Epithelial cell of esophagus (primary cell): ENCODE data around the gene WSCD2.

Source experiments
- DNase-seq: peaks from one replicate; pipeline ENCODE4 v3.0.0; 2010; ENCODE audit warnings: low read depth
- H3K4me3 ChIP-seq: 2 replicates; pipeline ENCODE4 v1.5.1; 2011; ENCODE audit warnings: mild to moderate bottlenecking, low read length, control low read depth
- TF ChIP-seq, protein P1 (sequence below): IDR thresholded peaks from 2 replicates; pipeline ENCODE4 v1.5.1; 2011; ENCODE audit warnings: low read depth, mild to moderate bottlenecking, low read length, control low read depth, inconsistent platforms; ENCODE audit not compliant: insufficient read depth; ENCODE audit errors: missing control alignments

The WSCD2 gene

DNA sequence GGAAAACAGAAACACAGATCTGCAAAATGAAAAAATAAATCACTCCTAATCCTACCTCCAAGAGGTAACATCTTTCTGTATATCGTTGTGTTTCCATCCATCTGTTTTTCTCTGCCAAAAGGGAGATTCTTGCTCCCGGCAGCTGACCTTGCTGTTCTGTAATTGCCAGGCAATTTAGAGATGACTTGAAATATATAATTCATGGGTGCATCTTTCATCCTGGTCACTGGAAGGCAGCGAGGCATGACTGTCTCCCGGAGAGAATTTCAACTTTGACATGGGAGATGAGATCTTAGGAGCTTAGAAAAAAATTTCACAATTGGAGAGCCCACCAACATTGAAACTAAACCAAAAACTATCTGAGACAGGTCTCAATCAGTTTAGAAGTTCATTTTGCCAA is 53.0 kb downstream of the WSCD2 start:
- no peak overlapping the region for H3K4me3 ChIP-seq
- no peak for DNase-seq
- TF ChIP-seq, protein P1, sequence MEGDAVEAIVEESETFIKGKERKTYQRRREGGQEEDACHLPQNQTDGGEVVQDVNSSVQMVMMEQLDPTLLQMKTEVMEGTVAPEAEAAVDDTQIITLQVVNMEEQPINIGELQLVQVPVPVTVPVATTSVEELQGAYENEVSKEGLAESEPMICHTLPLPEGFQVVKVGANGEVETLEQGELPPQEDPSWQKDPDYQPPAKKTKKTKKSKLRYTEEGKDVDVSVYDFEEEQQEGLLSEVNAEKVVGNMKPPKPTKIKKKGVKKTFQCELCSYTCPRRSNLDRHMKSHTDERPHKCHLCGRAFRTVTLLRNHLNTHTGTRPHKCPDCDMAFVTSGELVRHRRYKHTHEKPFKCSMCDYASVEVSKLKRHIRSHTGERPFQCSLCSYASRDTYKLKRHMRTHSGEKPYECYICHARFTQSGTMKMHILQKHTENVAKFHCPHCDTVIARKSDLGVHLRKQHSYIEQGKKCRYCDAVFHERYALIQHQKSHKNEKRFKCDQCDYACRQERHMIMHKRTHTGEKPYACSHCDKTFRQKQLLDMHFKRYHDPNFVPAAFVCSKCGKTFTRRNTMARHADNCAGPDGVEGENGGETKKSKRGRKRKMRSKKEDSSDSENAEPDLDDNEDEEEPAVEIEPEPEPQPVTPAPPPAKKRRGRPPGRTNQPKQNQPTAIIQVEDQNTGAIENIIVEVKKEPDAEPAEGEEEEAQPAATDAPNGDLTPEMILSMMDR: no peak

DNA sequence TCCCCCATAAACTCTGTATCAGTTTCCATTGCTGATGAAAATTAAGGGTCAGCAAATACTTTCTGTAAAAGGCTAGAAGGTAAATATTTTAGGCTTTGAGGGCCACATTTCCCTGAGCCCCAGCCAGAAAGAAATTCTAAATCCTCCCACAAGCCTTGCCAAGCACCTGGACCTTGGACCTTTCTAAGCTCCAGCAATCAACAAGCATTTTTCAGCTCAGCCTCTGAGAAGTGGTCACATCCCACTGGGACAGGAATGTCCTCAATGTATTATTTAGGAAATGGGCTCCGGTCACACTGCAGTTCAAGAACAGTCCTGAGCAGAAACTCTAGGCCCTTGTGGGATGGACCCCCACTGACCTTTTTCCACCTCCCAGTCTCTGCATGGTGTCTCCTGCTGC is 55.9 kb downstream of the WSCD2 start:
- TF ChIP-seq, protein P1: no peak
- H3K4me3 ChIP-seq: no peak overlapping the region
- DNase-seq: no peak

DNA sequence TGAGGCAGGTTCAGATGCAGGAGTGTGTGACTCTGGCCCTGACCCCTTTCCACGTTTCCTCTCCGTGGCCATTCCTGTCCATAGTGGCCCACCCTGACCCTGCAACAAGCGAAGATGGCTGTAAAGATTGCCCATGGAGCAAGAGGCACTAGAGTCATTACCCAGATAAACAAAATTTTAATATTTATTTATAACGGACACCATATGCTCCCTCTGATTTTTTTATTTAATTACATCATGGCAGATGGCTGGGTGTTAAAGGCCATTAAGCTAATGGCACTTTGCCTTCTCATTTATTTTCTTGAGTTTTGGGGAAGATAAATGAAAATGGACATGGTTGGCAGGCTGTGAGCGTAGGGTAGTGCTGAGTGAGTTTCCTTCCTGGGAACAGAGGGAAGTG is 58.7 kb downstream of the WSCD2 start:
- no peak overlapping the region for H3K4me3 ChIP-seq
- TF ChIP-seq, protein P1: no peak
- DNase-seq: no peak

DNA sequence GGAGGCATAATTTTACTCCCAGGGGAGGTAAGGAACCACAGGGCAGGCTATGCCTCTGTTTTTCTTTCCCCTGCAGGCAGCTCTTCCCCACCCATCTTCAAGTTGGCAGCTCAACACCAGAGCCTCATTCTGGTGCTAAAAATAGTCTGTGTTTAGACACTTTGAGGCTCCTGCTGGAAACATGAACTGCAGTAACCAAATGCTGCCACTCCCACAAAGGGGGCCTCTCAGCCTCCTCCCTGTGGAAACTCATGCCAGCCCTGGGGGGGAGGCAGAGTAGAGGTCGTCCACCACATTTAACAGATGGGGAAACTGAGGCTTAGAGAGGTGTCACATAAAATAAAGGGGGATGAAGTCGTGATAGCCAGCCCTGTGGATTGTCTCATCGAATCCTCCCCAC is 61.4 kb downstream of the WSCD2 start:
- DNase-seq: no peak
- no peak overlapping the region for H3K4me3 ChIP-seq
- TF ChIP-seq, protein P1: no peak

DNA sequence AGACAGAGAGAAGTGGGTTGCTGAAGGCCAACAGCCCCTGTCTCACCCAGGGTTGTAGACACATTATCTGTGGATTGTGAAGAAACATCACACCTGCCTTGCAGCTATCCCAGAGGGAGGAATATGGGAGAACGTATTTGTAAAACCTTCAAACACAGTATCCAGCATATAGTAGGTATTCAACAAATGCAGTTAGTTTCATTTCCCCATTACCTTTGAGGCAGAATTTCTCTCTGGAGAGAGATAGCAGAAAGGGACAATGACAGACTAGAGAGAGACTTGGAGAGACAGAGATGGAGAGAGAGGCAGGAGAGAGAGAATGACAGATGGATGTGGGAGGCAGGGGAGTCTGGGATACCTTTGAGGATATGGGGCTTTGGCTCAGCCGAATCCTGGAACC is 62.0 kb downstream of the WSCD2 start:
- DNase-seq: no peak
- H3K4me3 ChIP-seq: no peak overlapping the region
- TF ChIP-seq, protein P1: no peak

DNA sequence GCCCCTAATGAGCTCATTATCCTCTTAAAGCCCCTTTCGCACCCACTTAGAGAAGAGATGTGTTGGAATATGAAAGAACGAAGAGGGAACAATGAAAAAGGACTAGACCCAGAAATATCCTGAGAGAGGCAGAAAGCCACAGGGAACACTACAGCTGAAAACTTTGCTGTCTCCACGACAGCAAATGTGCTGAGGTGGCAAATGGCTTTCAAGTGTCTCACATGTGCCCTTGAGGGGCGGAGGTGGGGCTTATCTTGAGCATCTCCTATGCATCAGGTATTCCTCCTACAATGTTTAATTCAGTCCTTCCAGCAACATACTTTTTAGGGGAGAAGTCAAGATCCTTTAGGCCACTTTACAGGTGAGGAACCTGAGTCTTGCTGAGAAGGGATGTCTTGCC is 62.9 kb downstream of the WSCD2 start:
- DNase-seq: no peak
- H3K4me3 ChIP-seq: no peak overlapping the region
- TF ChIP-seq, protein P1: no peak

DNA sequence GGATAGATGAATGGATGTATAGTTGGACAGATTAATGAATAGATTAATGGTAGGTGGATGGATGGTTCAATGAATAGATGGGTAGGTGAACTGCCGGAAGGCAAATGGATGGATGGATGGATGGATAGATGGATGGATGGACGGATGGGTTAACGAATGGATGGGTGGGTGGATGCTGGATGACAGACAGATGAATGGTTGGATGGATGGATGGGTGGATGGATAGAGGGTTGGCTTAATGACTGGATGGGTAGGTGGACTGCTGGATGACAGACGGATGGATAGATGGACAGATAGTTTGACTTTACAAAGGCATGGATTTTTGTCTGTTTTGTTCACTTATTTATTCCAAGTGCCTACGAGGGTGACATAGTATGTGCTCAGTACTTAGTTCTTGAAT is 64.4 kb downstream of the WSCD2 start:
- H3K4me3 ChIP-seq: no peak overlapping the region
- no peak for DNase-seq
- TF ChIP-seq, protein P1: no peak
